HEK293 (cell line): ENCODE data around the gene OGFOD3.
A peak's percentile ranks its signal among the peaks of the same experiment; 100 is the strongest.

ENCODE experiments used
- KLF16 ChIP-seq: fragments of 450-650 bp; formaldehyde crosslinking; IDR thresholded peaks from 2 replicates; pipeline ENCODE4 v1.5.1; 2017; ENCODE audit warnings: missing biosample characterization, missing genetic modification characterization
- MYNN ChIP-seq: fragments of 450-650 bp; formaldehyde crosslinking; IDR thresholded peaks from 2 replicates; pipeline ENCODE4 v1.5.1; 2016; ENCODE audit warnings: missing biosample characterization, missing genetic modification characterization, borderline replicate concordance
- ZNF202 ChIP-seq: fragments of 450-650 bp; formaldehyde crosslinking; IDR thresholded peaks from 2 replicates; pipeline ENCODE4 v1.5.1; 2016; ENCODE audit warnings: missing biosample characterization, missing genetic modification characterization, borderline replicate concordance
- ZNF302 ChIP-seq: fragments of 450-650 bp; formaldehyde crosslinking; IDR thresholded peaks from 2 replicates; pipeline ENCODE4 v1.5.1; 2016; ENCODE audit warnings: missing biosample characterization, missing genetic modification characterization, low read depth
- ZNF354C ChIP-seq: fragments of 450-650 bp; formaldehyde crosslinking; IDR thresholded peaks from 2 replicates; pipeline ENCODE4 v1.5.1; 2016; ENCODE audit warnings: missing biosample characterization, missing genetic modification characterization, low read depth, borderline replicate concordance
- ZNF398 ChIP-seq: fragments of 450-650 bp; formaldehyde crosslinking; IDR thresholded peaks from 2 replicates; pipeline ENCODE4 v1.5.1; 2017; ENCODE audit warnings: missing biosample characterization, missing genetic modification characterization
- ZNF513 ChIP-seq: fragments of 450-650 bp; IDR thresholded peaks from 2 replicates; pipeline ENCODE4 v1.5.1; 2018; ENCODE audit warnings: missing biosample characterization, missing genetic modification characterization
- ZNF521 ChIP-seq: fragments of 450-650 bp; formaldehyde crosslinking; IDR thresholded peaks from 2 replicates; pipeline ENCODE4 v1.5.1; 2017; ENCODE audit warnings: missing biosample characterization, mild to moderate bottlenecking, missing genetic modification characterization
- ZNF555 ChIP-seq: fragments of 450-650 bp; formaldehyde crosslinking; conservative IDR thresholded peaks from 2 replicates; pipeline ENCODE4 v1.5.1; 2017; ENCODE audit warnings: missing biosample characterization, mild to moderate bottlenecking, missing genetic modification characterization, inconsistent platforms
- ZNF560 ChIP-seq: fragments of 450-650 bp; formaldehyde crosslinking; IDR thresholded peaks from 2 replicates; pipeline ENCODE4 v1.5.1; 2017; ENCODE audit warnings: missing biosample characterization, missing genetic modification characterization, borderline replicate concordance
- ZNF610 ChIP-seq: fragments of 450-650 bp; formaldehyde crosslinking; IDR thresholded peaks from 2 replicates; pipeline ENCODE4 v1.5.1; 2016; ENCODE audit warnings: missing biosample characterization, missing genetic modification characterization, borderline replicate concordance
- ZNF624 ChIP-seq: fragments of 450-650 bp; formaldehyde crosslinking; IDR thresholded peaks from 2 replicates; pipeline ENCODE4 v1.5.1; 2017; ENCODE audit warnings: missing biosample characterization, missing genetic modification characterization
- ZSCAN4 ChIP-seq: fragments of 450-650 bp; formaldehyde crosslinking; IDR thresholded peaks from 2 replicates; pipeline ENCODE4 v1.5.1; 2017; ENCODE audit warnings: missing biosample characterization, missing genetic modification characterization
- TF ChIP-seq, protein P1 (sequence below): fragments of 450-650 bp; formaldehyde crosslinking; IDR thresholded peaks from 2 replicates; pipeline ENCODE4 v1.5.1; 2016; ENCODE audit warnings: missing biosample characterization, missing genetic modification characterization
- TF ChIP-seq, protein P2 (sequence below): fragments of 450-650 bp; formaldehyde crosslinking; IDR thresholded peaks from 2 replicates; pipeline ENCODE4 v1.5.1; 2016; ENCODE audit warnings: missing biosample characterization, missing genetic modification characterization
- TF ChIP-seq, protein P3 (sequence below): fragments of 450-650 bp; formaldehyde crosslinking; IDR thresholded peaks from 2 replicates; pipeline ENCODE4 v1.5.1; 2017; ENCODE audit warnings: missing biosample characterization, missing genetic modification characterization
- TF ChIP-seq, protein P4 (sequence below): fragments of 450-650 bp; formaldehyde crosslinking; IDR thresholded peaks from 2 replicates; pipeline ENCODE4 v1.5.1; 2016; ENCODE audit warnings: missing biosample characterization, missing genetic modification characterization
- TF ChIP-seq, protein P5 (sequence below): fragments of 450-650 bp; formaldehyde crosslinking; IDR thresholded peaks from 2 replicates; pipeline ENCODE4 v1.5.1; 2016; ENCODE audit warnings: missing biosample characterization, missing genetic modification characterization, borderline replicate concordance

The OGFOD3 gene

DNA sequence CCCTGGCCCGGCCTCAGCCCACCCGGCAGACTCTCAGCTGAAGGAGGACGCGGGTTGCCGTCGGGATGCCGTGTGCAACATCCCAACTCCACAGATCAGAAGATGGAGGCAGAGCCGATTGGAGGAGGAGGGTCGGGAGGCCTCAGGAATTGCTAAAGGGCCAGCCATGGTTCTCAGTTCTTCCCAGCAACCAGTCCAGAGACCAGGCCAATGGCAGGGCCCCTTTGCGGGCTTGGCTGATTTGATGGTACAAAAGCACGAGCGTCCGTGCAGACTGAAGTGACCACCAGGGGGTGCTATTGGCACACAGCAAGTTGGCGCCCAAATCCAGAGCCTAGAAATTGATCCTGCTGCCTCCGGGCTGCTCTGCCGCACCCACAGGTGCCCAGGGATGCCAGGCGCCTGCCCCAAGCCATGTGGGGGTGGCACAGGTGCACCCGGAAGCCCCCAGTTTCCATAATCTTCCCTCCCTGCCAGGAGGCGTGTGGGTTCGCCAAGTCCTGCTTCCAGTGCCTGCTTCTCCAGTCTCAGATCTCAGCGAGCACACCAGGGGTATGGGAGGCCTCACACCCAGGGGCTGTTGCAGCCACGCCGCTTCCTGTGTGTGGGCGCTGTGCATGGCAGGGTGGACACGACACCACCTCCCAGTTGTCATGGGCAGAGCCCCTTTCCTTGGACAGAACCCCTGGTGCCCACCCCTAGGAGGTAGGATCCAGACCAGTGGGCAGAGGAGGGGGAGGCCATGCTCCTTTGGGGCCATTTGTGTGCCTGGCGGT lies 66.5 kb downstream of the OGFOD3 start (continued):
- TF ChIP-seq, protein P1, sequence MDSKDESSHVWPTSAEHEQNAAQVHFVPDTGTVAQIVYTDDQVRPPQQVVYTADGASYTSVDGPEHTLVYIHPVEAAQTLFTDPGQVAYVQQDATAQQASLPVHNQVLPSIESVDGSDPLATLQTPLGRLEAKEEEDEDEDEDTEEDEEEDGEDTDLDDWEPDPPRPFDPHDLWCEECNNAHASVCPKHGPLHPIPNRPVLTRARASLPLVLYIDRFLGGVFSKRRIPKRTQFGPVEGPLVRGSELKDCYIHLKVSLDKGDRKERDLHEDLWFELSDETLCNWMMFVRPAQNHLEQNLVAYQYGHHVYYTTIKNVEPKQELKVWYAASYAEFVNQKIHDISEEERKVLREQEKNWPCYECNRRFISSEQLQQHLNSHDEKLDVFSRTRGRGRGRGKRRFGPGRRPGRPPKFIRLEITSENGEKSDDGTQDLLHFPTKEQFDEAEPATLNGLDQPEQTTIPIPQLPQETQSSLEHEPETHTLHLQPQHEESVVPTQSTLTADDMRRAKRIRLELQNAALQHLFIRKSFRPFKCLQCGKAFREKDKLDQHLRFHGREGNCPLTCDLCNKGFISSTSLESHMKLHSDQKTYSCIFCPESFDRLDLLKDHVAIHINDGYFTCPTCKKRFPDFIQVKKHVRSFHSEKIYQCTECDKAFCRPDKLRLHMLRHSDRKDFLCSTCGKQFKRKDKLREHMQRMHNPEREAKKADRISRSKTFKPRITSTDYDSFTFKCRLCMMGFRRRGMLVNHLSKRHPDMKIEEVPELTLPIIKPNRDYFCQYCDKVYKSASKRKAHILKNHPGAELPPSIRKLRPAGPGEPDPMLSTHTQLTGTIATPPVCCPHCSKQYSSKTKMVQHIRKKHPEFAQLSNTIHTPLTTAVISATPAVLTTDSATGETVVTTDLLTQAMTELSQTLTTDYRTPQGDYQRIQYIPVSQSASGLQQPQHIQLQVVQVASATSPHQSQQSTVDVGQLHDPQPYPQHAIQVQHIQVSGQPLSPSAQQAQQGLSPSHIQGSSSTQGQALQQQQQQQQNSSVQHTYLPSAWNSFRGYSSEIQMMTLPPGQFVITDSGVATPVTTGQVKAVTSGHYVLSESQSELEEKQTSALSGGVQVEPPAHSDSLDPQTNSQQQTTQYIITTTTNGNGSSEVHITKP: no peak
- TF ChIP-seq ZNF202 (tag by site-specific recombination) (no peak), ZNF354C (tag by site-specific recombination) (no peak), ZNF513 (tag by site-specific recombination) (no peak), KLF16 (no peak), ZNF302 (no peak), ZNF521 (tag by site-specific recombination) (no peak), ZNF624 (tag by site-specific recombination) (no peak), ZNF398 (tag by site-specific recombination) (no peak), ZNF610 (0 out of 2 replicates have a peak, but pooled peaks have one; percentile 28), ZNF555 (tag by site-specific recombination) (no peak), ZSCAN4 (tag by site-specific recombination) (no peak), ZNF560 (tag by site-specific recombination) (no peak), MYNN (no peak)
- TF ChIP-seq, protein P2, sequence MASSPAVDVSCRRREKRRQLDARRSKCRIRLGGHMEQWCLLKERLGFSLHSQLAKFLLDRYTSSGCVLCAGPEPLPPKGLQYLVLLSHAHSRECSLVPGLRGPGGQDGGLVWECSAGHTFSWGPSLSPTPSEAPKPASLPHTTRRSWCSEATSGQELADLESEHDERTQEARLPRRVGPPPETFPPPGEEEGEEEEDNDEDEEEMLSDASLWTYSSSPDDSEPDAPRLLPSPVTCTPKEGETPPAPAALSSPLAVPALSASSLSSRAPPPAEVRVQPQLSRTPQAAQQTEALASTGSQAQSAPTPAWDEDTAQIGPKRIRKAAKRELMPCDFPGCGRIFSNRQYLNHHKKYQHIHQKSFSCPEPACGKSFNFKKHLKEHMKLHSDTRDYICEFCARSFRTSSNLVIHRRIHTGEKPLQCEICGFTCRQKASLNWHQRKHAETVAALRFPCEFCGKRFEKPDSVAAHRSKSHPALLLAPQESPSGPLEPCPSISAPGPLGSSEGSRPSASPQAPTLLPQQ: no peak
- TF ChIP-seq, protein P3, sequence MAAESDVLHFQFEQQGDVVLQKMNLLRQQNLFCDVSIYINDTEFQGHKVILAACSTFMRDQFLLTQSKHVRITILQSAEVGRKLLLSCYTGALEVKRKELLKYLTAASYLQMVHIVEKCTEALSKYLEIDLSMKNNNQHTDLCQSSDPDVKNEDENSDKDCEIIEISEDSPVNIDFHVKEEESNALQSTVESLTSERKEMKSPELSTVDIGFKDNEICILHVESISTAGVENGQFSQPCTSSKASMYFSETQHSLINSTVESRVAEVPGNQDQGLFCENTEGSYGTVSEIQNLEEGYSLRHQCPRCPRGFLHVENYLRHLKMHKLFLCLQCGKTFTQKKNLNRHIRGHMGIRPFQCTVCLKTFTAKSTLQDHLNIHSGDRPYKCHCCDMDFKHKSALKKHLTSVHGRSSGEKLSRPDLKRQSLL (tag by site-specific recombination): no peak
- TF ChIP-seq, protein P4, sequence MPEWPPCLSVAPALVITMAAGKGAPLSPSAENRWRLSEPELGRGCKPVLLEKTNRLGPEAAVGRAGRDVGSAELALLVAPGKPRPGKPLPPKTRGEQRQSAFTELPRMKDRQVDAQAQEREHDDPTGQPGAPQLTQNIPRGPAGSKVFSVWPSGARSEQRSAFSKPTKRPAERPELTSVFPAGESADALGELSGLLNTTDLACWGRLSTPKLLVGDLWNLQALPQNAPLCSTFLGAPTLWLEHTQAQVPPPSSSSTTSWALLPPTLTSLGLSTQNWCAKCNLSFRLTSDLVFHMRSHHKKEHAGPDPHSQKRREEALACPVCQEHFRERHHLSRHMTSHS (tag by site-specific recombination): no peak
- TF ChIP-seq, protein P5, sequence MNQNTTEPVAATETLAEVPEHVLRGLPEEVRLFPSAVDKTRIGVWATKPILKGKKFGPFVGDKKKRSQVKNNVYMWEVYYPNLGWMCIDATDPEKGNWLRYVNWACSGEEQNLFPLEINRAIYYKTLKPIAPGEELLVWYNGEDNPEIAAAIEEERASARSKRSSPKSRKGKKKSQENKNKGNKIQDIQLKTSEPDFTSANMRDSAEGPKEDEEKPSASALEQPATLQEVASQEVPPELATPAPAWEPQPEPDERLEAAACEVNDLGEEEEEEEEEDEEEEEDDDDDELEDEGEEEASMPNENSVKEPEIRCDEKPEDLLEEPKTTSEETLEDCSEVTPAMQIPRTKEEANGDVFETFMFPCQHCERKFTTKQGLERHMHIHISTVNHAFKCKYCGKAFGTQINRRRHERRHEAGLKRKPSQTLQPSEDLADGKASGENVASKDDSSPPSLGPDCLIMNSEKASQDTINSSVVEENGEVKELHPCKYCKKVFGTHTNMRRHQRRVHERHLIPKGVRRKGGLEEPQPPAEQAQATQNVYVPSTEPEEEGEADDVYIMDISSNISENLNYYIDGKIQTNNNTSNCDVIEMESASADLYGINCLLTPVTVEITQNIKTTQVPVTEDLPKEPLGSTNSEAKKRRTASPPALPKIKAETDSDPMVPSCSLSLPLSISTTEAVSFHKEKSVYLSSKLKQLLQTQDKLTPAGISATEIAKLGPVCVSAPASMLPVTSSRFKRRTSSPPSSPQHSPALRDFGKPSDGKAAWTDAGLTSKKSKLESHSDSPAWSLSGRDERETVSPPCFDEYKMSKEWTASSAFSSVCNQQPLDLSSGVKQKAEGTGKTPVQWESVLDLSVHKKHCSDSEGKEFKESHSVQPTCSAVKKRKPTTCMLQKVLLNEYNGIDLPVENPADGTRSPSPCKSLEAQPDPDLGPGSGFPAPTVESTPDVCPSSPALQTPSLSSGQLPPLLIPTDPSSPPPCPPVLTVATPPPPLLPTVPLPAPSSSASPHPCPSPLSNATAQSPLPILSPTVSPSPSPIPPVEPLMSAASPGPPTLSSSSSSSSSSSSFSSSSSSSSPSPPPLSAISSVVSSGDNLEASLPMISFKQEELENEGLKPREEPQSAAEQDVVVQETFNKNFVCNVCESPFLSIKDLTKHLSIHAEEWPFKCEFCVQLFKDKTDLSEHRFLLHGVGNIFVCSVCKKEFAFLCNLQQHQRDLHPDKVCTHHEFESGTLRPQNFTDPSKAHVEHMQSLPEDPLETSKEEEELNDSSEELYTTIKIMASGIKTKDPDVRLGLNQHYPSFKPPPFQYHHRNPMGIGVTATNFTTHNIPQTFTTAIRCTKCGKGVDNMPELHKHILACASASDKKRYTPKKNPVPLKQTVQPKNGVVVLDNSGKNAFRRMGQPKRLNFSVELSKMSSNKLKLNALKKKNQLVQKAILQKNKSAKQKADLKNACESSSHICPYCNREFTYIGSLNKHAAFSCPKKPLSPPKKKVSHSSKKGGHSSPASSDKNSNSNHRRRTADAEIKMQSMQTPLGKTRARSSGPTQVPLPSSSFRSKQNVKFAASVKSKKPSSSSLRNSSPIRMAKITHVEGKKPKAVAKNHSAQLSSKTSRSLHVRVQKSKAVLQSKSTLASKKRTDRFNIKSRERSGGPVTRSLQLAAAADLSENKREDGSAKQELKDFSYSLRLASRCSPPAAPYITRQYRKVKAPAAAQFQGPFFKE (tag by site-specific recombination): no peak
